Fibroblast of lung (primary cell): ENCODE data around the gene MICAL1. TPM values are rescaled to one million over a fixed set of nuclear protein-coding genes. Genes with fewer than 3 reads are reported as not detected.

Source experiments
- DNase-seq, 2 donors: peaks; one replicate each; pipeline versions ENCODE4 v3.0.0 to v3.0.0-alpha.2; 2010; ENCODE audit warnings: low read depth in 2 of 2
- H2AFZ ChIP-seq: 2 replicates; pipeline ENCODE4 v1.5.1; 2012; ENCODE audit warnings: low read length, control low read depth, inconsistent platforms
- H3K27ac ChIP-seq: 2 replicates; pipeline ENCODE4 v1.5.1; 2011; ENCODE audit warnings: low read length, control low read depth; ENCODE audit not compliant: insufficient read depth
- H3K27me3 ChIP-seq: 2 replicates; pipeline ENCODE4 v1.5.1; 2011; ENCODE audit warnings: mild to moderate bottlenecking, low read length; ENCODE audit not compliant: control insufficient read depth, insufficient read depth
- H3K36me3 ChIP-seq: 2 replicates; pipeline ENCODE4 v1.5.1; 2011; ENCODE audit warnings: low read length; ENCODE audit not compliant: control insufficient read depth, insufficient read depth
- H3K4me1 ChIP-seq: 2 replicates; pipeline ENCODE4 v1.5.1; 2011; ENCODE audit warnings: low read length; ENCODE audit not compliant: control insufficient read depth, insufficient read depth; ENCODE audit errors: extremely low read depth
- H3K4me2 ChIP-seq: 2 replicates; pipeline ENCODE4 v1.5.1; 2011; ENCODE audit warnings: low read length, control low read depth; ENCODE audit not compliant: insufficient read depth; ENCODE audit errors: extremely low read depth
- H3K4me3 ChIP-seq, 4 experiments: fragments of 200-600 bp in 1 of 4; sonication (generic) in 1 of 4; replicated peaks in 1 of 4; 2 replicates each; pipeline ENCODE4 v1.5.1; 2011 to 2016; ENCODE audit warnings: low read length in 4 of 4, low read depth in 3 of 4, mild to moderate bottlenecking in 3 of 4, control low read depth in 2 of 4, inconsistent platforms in 1 of 4, mixed read lengths in 1 of 4; ENCODE audit not compliant: insufficient read depth in 1 of 4; ENCODE audit errors: control extremely low read depth in 1 of 4
- H3K79me2 ChIP-seq: 2 replicates; pipeline ENCODE4 v1.5.1; 2012; ENCODE audit warnings: mild to moderate bottlenecking, low read length, inconsistent platforms; ENCODE audit not compliant: control insufficient read depth, insufficient read depth
- H3K9ac ChIP-seq: 2 replicates; pipeline ENCODE4 v1.5.1; 2011; ENCODE audit warnings: mild to moderate bottlenecking, low read length, control low read depth; ENCODE audit not compliant: insufficient read depth
- H3K9me3 ChIP-seq: 2 replicates; pipeline ENCODE4 v1.5.1; 2012; ENCODE audit warnings: low read depth, low read length; ENCODE audit not compliant: control insufficient read depth, insufficient read depth
- H4K20me1 ChIP-seq: 2 replicates; pipeline ENCODE4 v1.5.1; 2011; ENCODE audit warnings: low read length; ENCODE audit not compliant: control insufficient read depth, insufficient read depth; ENCODE audit errors: extremely low read depth
- EZH2 ChIP-seq: IDR thresholded peaks from 2 replicates; pipeline ENCODE4 v1.5.1; 2012; ENCODE audit warnings: low read length, control low read depth, mild to moderate bottlenecking; ENCODE audit errors: missing control alignments
- polyA plus RNA-seq, 2 donors: library from polyadenylated mRNA; depleted of rRNA in 1 of 2; stranded (reverse) in 1 of 2; unstranded in 1 of 2; fragments of >200 nt; gene quantifications; 2 replicates each; pipeline ENCODE4 v1.2.1, GENCODE V29; 2011 to 2012; ENCODE audit warnings: missing spikeins in 1 of 2
- total RNA-seq: library from RNA; depleted of rRNA; stranded (reverse); fragments of >200 nt; gene quantifications from 2 replicates; pipeline ENCODE4 v1.2.1, GENCODE V29; 2014
- TF ChIP-seq, protein P1 (sequence below), 2 donors: IDR thresholded peaks in 1 of 2; conservative IDR thresholded peaks in 1 of 2; 1 replicate in 1 of 2; 2 replicates in 1 of 2; pipeline ENCODE4 v1.5.1; 2011 to 2012; ENCODE audit warnings: low read length in 2 of 2, control low read depth in 1 of 2, inconsistent platforms in 1 of 2, low read depth in 1 of 2, mild to moderate bottlenecking in 1 of 2

The MICAL1 gene
- total and polyA plus RNA-seq, 2 donors (not counting 1 experiment from before 2014, with no cell fraction given): 37.5 to 53.5 TPM

DNA sequence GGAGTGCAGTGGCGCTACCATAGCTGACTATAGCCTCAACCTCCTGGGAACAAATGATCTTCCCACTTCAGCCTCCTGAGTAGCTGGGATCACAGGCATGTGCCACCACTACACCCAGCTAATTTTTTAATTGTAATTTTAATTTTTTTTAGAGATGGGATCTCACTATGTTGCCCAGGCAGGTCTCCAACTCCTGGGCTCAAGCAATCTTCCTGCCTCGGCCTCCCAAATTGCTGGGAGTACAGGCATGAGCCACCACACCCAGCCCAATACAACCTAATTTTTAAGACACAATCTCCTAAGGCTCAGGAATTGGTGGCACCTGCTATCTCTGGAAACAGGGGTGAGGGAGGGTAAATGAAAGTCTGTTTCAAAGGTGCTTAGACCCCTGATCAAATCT is 21.6 kb upstream of the MICAL1 start:
- H3K79me2 ChIP-seq: peaks cover 23% of the 10 kb centered on the region
- no peaks in the 10 kb centered on the region for H3K9me3 ChIP-seq
- no peak for TF ChIP-seq EZH2
- TF ChIP-seq, protein P1, sequence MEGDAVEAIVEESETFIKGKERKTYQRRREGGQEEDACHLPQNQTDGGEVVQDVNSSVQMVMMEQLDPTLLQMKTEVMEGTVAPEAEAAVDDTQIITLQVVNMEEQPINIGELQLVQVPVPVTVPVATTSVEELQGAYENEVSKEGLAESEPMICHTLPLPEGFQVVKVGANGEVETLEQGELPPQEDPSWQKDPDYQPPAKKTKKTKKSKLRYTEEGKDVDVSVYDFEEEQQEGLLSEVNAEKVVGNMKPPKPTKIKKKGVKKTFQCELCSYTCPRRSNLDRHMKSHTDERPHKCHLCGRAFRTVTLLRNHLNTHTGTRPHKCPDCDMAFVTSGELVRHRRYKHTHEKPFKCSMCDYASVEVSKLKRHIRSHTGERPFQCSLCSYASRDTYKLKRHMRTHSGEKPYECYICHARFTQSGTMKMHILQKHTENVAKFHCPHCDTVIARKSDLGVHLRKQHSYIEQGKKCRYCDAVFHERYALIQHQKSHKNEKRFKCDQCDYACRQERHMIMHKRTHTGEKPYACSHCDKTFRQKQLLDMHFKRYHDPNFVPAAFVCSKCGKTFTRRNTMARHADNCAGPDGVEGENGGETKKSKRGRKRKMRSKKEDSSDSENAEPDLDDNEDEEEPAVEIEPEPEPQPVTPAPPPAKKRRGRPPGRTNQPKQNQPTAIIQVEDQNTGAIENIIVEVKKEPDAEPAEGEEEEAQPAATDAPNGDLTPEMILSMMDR (conservative IDR thresholded peaks at IDR 0.05 in 1 of 2, IDR thresholded peaks at IDR 0.05 in 1 of 2; ENCODE audit: low read depth in 1 of 2, low read length in 2 of 2): no peak
- no peaks in the 10 kb centered on the region for H4K20me1 ChIP-seq
- H3K4me3 ChIP-seq: no peak overlapping the region
- no peak overlapping the region for H3K4me2 ChIP-seq
- peaks cover 13% of the 10 kb centered on the region for H3K36me3 ChIP-seq
- H3K4me1 ChIP-seq: peaks cover 8% of the 10 kb centered on the region
- H3K9ac ChIP-seq: no peak overlapping the region
- H3K27me3 ChIP-seq: no peaks in the 10 kb centered on the region
- DNase-seq: no peak
- H2AFZ ChIP-seq: no peak overlapping the region
- no peak overlapping the region for H3K27ac ChIP-seq

DNA sequence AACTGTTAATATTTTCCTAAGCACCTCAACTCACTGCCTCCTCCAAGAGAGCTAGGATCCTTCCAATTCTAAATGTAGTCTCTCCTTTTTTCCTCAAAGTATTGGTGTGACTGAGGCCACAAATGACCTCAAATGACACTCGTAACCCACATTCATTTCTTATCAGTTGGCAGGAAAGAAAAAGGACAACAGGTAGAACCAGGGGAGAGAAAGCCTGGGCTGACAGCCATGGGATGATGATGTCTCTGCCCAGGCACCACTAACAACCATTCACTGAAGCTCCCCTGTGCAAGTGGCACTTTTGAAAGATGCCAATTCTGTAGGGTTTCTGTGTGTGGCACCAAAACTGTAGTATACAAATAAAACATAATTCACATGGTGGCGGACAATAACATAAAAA is 20.1 kb upstream of the MICAL1 start:
- TF ChIP-seq EZH2: no peak
- TF ChIP-seq, protein P1 (conservative IDR thresholded peaks at IDR 0.05 in 1 of 2, IDR thresholded peaks at IDR 0.05 in 1 of 2; ENCODE audit: low read depth in 1 of 2, low read length in 2 of 2): no peak
- Histone ChIP-seq H3K4me1 (peaks cover 6% of the 10 kb centered on the region), H3K27ac (no peak overlapping the region), H3K79me2 (peaks cover 19% of the 10 kb centered on the region), H3K36me3 (peaks cover 15% of the 10 kb centered on the region), H2AFZ (no peak overlapping the region), H4K20me1 (no peaks in the 10 kb centered on the region), H3K9me3 (no peaks in the 10 kb centered on the region), H3K4me3 (no peak overlapping the region), H3K4me2 (no peak overlapping the region), H3K9ac (no peak overlapping the region), H3K27me3 (no peaks in the 10 kb centered on the region)
- no peak for DNase-seq

DNA sequence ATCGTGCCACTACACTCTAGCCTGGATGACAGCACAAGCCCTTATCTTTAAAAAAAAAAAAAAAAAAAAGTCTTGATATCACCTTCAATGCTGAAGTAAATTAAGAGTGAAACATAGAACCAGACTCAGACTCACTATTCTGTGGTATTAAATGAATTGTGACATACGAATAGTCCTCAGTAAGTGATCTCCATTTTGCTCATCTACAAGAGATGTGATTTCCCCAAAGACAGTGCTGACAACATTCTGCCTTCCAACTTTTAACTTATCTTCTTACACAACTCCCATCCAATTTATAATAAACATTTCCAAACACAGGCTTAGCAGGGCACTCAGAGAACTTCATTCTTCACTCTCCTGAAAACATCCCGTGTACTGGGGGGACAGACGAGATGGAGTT is 19.4 kb upstream of the MICAL1 start:
- Histone ChIP-seq H3K27ac (no peak overlapping the region), H3K9ac (no peak overlapping the region), H2AFZ (no peak overlapping the region), H3K9me3 (no peaks in the 10 kb centered on the region), H3K4me1 (peaks cover 6% of the 10 kb centered on the region), H3K4me2 (no peak overlapping the region), H3K79me2 (peaks cover 14% of the 10 kb centered on the region), H3K27me3 (no peaks in the 10 kb centered on the region), H4K20me1 (no peaks in the 10 kb centered on the region), H3K4me3 (no peak overlapping the region), H3K36me3 (peaks cover 15% of the 10 kb centered on the region)
- DNase-seq: no peak
- TF ChIP-seq, protein P1 (conservative IDR thresholded peaks at IDR 0.05 in 1 of 2, IDR thresholded peaks at IDR 0.05 in 1 of 2; ENCODE audit: low read depth in 1 of 2, low read length in 2 of 2): no peak
- TF ChIP-seq EZH2: no peak
